ENCODE results near the gene SNX9.

- no peak for TF ChIP-seq GABPA (IDR thresholded peaks at IDR 0.05; ENCODE audit: borderline replicate concordance, insufficient read depth, low read length)
- no peak for TF ChIP-seq CTCF (IDR thresholded peaks at IDR 0.05; ENCODE audit: control extremely low read depth in 1 of 3, insufficient read depth in 1 of 3, low read depth in 1 of 3, low read length in 3 of 3)
- no peak for TF ChIP-seq EP300 (IDR thresholded peaks at IDR 0.05; ENCODE audit: borderline replicate concordance in 1 of 2, low read depth in 2 of 2, low read length in 2 of 2)
- no peak for TF ChIP-seq BRCA1 (IDR thresholded peaks at IDR 0.05; ENCODE audit: low read depth, low read length)
- no peak for TF ChIP-seq SRF (IDR thresholded peaks at IDR 0.05; ENCODE audit: low read depth, low read length)
Observed at GRCh38 chr6:157944983-157945931, 122.2 kb downstream of the SNX9 start.

All from H1 (cell line).